Measurements from ENCODE around the gene GLDN.
"Not testable (repeated sequence)": the region's sequence is repeated elsewhere in the genome, so short reads cannot be mapped to it uniquely, and the experiment has no call there.

The GLDN gene

DNA sequence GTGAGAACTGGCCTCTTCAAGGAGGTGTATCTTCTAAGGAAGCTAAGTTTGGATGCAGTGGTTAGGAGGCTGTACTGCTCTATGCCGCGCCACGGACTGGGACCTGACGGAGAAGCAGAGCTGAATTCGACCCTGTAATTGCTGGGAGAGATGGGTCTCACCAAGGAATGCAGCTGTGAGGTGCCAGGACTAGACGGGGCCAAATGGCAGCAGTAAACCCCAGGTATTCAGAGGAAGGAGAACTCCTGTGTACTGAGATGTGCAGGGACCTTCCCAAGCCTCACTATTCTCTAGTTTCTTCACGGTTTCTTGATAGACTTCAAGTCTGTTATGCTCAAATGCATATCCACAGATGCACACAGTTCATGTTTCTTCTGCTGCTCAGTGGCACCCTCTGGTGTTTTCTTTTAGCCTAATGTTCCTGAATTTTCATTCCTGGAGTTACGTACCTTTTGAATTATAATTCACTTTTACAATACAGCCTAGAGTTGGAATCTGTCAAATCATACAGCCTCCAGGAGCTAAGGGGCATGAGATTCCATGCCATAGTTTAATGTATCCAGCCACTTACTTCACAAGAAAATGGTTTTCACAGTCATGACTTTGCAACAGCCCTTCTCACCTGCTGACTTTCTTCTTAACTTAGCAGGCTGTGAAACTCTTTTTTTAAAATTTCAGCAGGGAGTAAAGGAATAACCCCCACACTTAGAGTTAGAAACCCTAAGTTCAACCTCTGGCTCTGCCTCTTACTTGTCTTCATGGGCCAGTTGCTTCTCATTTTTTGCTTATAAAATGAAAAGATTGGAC, 61.8 kb downstream of the GLDN start:
- H3K4me1 Mint-ChIP-seq (ENCODE audit: low read depth) = no peaks in the 10 kb centered on the region
- peaks cover 31% of the 10 kb centered on the region for H3K27me3 Mint-ChIP-seq (ENCODE audit: low read depth)
- H3K27ac Mint-ChIP-seq = no peak overlapping the region
- no peaks in the 10 kb centered on the region for H3K9me3 Mint-ChIP-seq
- H3K36me3 Mint-ChIP-seq (ENCODE audit: low read depth) = no peaks in the 10 kb centered on the region
- H3K4me3 Mint-ChIP-seq = no peak overlapping the region

DNA sequence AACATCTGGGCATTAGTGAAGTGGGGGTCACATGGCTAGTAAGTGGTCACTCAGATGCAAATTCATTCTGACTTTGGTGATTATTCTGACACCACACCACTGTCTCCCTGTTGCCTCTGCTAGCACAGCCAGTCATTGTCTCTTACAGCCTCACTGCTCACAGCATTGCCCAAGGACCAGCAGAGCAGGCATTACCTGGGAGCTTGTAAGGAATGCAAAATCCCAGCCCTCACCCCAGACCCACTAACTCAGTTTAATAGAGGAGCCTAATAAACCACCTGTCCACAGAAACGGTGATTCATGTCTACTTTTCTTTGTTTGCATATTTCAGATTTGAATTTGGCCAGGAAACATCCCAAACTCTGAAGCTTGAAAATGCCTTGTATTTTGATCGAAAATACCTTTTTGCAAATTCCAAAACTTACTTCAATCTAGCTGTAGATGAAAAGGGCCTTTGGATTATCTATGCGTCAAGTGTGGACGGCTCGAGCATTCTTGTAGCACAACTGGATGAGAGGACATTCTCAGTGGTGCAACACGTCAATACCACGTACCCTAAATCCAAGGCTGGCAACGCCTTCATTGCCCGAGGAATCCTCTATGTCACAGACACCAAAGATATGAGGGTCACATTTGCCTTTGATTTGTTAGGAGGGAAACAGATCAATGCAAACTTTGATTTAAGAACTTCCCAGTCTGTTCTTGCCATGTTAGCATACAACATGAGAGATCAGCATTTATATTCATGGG, 62.7 kb downstream of the GLDN start:
- no peak overlapping the region for H3K4me3 Mint-ChIP-seq
- no peaks in the 10 kb centered on the region for H3K9me3 Mint-ChIP-seq
- H3K4me1 Mint-ChIP-seq (ENCODE audit: low read depth) = no peaks in the 10 kb centered on the region
- no peaks in the 10 kb centered on the region for H3K36me3 Mint-ChIP-seq (ENCODE audit: low read depth)
- no peak overlapping the region for H3K27ac Mint-ChIP-seq
- peaks cover 31% of the 10 kb centered on the region for H3K27me3 Mint-ChIP-seq (ENCODE audit: low read depth)

DNA sequence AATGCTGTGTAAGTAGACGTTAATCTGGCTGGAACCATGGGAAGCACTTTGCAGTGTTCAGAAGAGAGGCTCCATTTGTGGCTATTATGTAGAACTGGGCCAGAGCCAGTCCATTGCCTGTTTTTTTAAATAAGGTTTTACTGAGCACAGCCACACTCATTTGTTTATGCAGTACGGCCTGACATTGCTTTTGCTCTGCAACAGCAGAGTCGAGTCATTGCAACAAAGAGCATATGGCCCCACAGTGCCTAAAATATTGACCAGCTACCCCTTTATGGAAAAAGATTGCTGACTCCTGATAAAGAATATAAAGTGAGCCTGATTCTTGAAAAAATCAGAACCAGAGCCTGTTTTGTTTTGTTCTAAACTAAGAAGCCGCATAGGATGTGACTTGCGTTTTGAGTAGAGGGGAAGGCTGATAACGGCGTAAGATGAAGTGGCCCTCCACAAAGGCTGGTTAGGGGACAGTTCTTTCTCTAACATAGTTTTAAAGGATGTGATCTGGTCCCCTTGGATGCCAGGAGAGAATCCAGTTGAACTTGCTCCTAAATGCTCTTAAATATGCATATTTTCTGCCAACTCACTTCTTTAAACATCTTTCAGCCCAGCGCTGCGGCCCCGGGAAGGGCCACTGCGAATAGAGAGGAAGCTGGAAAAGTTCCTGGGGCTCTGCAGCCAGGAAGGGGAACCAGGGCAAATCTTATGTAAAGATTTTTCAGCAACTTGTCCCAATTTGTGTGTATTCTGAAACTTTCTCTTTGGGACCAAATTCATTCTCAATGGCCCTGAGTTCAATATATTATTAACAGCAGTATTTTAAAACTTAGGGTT, 64.5 kb downstream of the GLDN start:
- no peaks in the 10 kb centered on the region for H3K36me3 Mint-ChIP-seq (ENCODE audit: low read depth)

DNA sequence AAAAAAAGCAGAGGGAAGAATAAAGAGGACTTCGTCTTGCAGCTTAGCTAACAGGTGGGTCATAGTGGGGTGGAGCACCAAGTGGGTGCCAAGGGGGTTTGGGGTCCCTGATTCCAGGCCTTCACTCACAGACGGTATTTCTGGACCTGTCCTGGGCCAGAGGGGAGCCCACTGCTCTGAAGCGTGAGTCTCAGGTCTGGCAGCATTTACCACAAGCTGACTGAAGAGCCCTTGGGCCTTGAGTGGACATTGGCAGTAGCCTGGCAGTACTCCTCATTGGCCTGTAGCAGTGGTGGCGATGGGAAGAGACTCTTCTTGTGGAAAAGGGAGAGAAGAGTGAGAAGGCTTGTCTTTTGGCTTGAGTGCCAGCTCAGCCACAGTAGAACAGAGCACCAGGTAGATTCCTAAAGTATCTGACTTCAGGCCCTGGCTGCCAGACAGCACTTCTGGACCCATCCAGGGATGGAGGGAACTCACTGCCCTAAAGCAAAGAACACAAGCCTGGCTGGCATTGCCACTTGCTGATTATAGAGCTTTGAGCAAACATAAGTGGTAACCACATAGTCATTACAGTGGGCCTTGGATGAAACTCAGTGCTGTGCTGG, 72.9 kb downstream of the GLDN start:
- Mint-ChIP-seq H3K27ac (no peak overlapping the region), H3K4me1 (ENCODE audit: low read depth) (no peaks in the 10 kb centered on the region), H3K27me3 (ENCODE audit: low read depth) (peaks cover 9% of the 10 kb centered on the region), H3K9me3 (no peaks in the 10 kb centered on the region), H3K4me3 (no peak overlapping the region), H3K36me3 (ENCODE audit: low read depth) (no peaks in the 10 kb centered on the region)

More for the DNA sequence above, 64.5 kb downstream of the GLDN start:
- no peaks in the 10 kb centered on the region for H3K9me3 Mint-ChIP-seq
- H3K4me1 Mint-ChIP-seq (ENCODE audit: low read depth) = no peaks in the 10 kb centered on the region
- peaks cover 34% of the 10 kb centered on the region for H3K27me3 Mint-ChIP-seq (ENCODE audit: low read depth)
- H3K27ac Mint-ChIP-seq = no peak overlapping the region
- H3K4me3 Mint-ChIP-seq = no peak overlapping the region

DNA sequence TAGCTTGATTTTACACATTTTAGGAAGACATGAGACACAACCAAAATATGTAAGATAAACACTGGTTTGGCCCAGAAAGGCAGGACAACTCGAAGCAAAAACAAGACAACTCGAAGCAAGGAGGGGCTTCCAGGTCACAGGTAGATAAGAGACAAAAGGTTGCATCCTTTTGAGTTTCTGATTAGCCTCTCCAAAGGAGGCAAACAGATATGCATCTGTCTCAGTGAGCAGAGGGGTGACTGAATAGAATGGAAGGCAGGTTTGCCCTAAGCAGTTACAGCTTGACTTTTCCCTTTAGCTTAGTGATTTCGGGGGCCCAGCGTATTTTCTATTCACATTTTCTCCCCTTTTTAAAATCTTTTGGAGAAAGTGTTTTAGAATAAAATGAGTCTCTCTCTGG, 74.7 kb downstream of the GLDN start:
- Mint-ChIP-seq H3K9me3 (no peaks in the 10 kb centered on the region), H3K36me3 (ENCODE audit: low read depth) (no peaks in the 10 kb centered on the region), H3K27me3 (ENCODE audit: low read depth) (peaks cover 6% of the 10 kb centered on the region), H3K4me1 (ENCODE audit: low read depth) (no peaks in the 10 kb centered on the region), H3K4me3 (no peak overlapping the region), H3K27ac (no peak overlapping the region)

DNA sequence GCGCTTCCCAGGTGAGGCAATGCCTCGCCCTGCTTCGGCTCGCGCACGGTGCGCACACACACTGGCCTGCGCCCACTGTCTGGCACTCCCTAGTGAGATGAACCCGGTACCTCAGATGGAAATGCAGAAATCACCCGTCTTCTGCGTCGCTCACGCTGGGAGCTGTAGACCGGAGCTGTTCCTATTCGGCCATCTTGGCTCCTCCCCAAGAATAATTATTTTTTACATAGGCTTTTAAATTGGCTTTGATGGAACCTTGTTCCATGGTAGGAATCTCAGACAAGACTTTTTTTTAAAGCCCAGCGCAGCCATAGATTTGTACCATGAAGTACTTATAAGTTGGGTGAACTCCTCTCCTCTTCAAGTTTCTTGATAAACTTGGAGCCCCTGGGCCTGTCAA, 81.6 kb downstream of the GLDN start:
- H3K27ac Mint-ChIP-seq; H3K9me3 Mint-ChIP-seq; H3K36me3 Mint-ChIP-seq (ENCODE audit: low read depth); H3K4me1 Mint-ChIP-seq (ENCODE audit: low read depth); H3K4me3 Mint-ChIP-seq; H3K27me3 Mint-ChIP-seq (ENCODE audit: low read depth): not testable (repeated sequence)

DNA sequence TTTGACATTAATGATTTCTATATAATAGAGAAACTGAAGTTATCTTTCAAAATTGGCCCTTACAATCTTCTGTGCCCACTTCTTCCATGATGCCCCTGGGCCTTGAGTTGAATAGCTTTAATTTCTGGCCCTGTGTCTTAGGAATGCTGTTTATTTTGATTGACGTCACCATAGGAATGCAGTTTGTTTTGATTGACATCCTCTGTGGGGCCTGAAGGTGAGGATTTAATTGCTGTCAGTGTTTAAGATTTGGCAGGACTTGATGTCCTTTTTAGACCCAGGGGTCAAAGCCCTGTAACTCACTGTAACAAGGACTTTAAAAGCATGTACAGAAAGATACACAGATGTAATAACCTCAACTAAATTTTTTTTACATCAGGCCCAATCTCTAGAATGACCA, 83.3 kb downstream of the GLDN start:
- H3K4me1 Mint-ChIP-seq (ENCODE audit: low read depth) = no peaks in the 10 kb centered on the region
- no peaks in the 10 kb centered on the region for H3K9me3 Mint-ChIP-seq
- H3K27ac Mint-ChIP-seq = no peak overlapping the region
- H3K36me3 Mint-ChIP-seq (ENCODE audit: low read depth) = no peaks in the 10 kb centered on the region
- H3K4me3 Mint-ChIP-seq = no peak overlapping the region
- no peaks in the 10 kb centered on the region for H3K27me3 Mint-ChIP-seq (ENCODE audit: low read depth)

DNA sequence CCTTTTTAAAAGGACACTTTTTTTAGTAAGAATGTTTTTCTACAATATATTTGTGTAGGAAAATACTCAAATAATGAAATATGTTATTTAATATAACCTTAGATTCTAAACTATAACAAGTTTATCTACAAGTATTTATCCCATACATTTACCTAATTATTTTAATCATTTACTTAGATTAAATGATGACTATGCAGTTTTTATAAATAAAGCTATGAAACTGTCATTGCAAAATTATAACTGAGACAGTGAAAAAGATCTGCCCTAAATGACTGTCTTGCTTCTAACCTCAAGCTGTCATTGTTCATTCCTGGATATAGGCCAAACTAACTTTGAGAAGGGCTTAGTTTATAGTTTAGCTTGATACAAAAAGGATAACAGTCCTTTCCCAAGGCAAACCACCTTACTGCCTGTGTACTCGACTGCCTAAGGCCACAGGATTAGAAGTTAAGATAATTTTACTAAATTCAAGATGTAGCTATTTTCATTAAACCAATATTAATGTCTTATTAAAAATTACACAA, 84.1 kb downstream of the GLDN start:
- H3K36me3 Mint-ChIP-seq (ENCODE audit: low read depth) = no peaks in the 10 kb centered on the region
- H3K27me3 Mint-ChIP-seq (ENCODE audit: low read depth) = no peaks in the 10 kb centered on the region
- H3K9me3 Mint-ChIP-seq = no peaks in the 10 kb centered on the region
- H3K27ac Mint-ChIP-seq = no peak overlapping the region
- H3K4me3 Mint-ChIP-seq = no peak overlapping the region
- H3K4me1 Mint-ChIP-seq (ENCODE audit: low read depth) = no peaks in the 10 kb centered on the region

DNA sequence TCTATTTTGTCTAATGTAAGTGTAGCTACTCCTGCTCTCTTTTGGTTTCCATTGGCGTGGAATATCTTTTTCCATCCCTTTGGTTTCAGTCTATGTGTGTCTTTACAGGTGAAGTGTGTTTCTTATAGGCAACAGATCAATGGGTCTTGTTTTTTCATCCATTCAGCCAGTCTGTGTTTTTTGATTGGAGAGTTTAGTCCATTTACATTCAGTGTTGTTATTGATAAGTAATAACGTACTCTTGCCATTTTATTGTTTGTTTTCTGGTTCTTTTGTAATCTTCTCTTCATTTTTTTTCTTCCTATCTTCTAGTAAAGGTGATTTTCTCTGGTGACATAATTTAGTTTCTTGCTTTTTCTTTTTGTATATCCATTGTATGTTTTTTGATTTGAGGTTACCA, 97.1 kb downstream of the GLDN start:
- Mint-ChIP-seq H3K36me3 (ENCODE audit: low read depth) (no peaks in the 10 kb centered on the region), H3K4me3 (no peak overlapping the region), H3K4me1 (ENCODE audit: low read depth) (no peaks in the 10 kb centered on the region), H3K27me3 (ENCODE audit: low read depth) (peaks cover 11% of the 10 kb centered on the region), H3K27ac (no peak overlapping the region), H3K9me3 (no peaks in the 10 kb centered on the region)

DNA sequence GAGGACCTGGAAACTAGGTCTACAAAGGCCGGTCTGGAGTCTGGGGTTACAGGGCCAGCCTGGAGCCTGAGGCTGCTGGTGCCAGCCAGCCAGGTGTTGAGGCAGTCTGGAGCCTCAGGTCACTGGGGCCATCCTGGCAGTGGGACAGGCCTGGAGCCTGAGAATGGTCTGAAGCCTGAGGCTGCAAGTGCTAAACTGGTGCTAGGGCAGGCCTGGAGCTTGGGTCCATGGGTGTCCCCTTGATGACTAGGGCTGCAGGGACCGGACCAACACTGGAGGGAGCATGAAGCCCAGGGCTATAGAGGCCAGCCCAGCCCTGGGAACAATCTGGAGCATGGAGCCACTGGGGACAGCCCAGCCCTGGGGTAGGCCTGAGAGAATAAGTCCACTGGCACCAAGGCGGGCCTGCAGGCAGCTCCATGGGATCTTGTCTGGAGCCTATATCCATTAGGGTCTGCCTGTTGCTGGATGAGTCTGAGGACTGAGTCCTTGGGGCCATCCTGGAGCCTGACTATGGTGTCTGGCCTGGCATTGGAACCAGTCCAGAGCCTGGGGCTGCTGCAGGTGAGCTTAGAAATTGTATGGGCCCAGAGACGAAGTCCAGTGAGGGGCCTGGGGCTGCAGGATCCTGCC, 101.9 kb downstream of the GLDN start:
- no peak overlapping the region for H3K27ac Mint-ChIP-seq
- no peaks in the 10 kb centered on the region for H3K4me1 Mint-ChIP-seq (ENCODE audit: low read depth)
- H3K4me3 Mint-ChIP-seq = no peak overlapping the region

DNA sequence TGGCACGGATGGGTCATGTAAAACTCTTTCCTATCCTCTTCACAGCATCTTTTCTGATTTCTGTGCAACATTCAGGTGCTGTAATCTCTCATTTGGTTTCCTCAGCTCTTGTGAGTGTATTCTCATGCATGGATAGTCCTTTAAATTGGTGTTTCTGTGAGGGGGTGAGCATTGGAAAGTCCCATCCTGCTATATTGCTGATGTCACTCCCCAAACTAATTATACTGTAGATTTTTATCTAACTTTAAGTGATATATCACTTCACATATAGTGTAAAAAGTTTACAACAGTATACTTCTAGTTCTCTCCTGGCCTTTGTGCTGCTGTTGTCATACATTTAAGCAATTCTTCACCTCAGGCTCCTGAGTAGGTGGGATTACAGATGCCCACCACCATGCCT, 102.7 kb downstream of the GLDN start:
- no peaks in the 10 kb centered on the region for H3K9me3 Mint-ChIP-seq

More for the DNA sequence above, 101.9 kb downstream of the GLDN start:
- no peaks in the 10 kb centered on the region for H3K36me3 Mint-ChIP-seq (ENCODE audit: low read depth)
- H3K9me3 Mint-ChIP-seq = no peaks in the 10 kb centered on the region
- peaks cover 5% of the 10 kb centered on the region for H3K27me3 Mint-ChIP-seq (ENCODE audit: low read depth)

DNA sequence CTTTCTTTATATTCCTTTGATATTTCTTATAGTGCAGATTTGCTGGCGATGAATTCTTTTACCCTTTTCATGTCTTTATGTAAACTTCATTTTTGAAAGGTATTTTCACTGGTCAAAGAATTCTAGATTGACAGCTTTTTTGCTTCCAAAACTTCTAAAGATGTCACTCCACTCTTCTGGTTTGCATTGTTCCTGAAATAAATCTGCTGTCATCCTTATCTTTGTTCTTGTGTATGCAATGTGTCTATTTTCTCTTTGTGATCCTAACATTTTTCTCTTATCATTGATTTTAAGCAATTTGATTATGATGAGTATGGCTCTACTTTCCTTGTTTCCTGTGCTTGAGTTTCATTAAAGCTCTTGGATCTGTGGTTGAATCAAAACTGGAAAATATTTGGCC, 103.4 kb downstream of the GLDN start:
- Mint-ChIP-seq H3K4me1 (ENCODE audit: low read depth) (no peaks in the 10 kb centered on the region), H3K27me3 (ENCODE audit: low read depth) (no peaks in the 10 kb centered on the region), H3K4me3 (no peak overlapping the region), H3K27ac (no peak overlapping the region), H3K9me3 (no peaks in the 10 kb centered on the region), H3K36me3 (ENCODE audit: low read depth) (no peaks in the 10 kb centered on the region)

More for the DNA sequence above, 102.7 kb downstream of the GLDN start:
- H3K27ac Mint-ChIP-seq = no peak overlapping the region
- H3K27me3 Mint-ChIP-seq (ENCODE audit: low read depth) = no peaks in the 10 kb centered on the region
- H3K4me1 Mint-ChIP-seq (ENCODE audit: low read depth) = no peaks in the 10 kb centered on the region
- no peaks in the 10 kb centered on the region for H3K36me3 Mint-ChIP-seq (ENCODE audit: low read depth)
- H3K4me3 Mint-ChIP-seq = no peak overlapping the region

DNA sequence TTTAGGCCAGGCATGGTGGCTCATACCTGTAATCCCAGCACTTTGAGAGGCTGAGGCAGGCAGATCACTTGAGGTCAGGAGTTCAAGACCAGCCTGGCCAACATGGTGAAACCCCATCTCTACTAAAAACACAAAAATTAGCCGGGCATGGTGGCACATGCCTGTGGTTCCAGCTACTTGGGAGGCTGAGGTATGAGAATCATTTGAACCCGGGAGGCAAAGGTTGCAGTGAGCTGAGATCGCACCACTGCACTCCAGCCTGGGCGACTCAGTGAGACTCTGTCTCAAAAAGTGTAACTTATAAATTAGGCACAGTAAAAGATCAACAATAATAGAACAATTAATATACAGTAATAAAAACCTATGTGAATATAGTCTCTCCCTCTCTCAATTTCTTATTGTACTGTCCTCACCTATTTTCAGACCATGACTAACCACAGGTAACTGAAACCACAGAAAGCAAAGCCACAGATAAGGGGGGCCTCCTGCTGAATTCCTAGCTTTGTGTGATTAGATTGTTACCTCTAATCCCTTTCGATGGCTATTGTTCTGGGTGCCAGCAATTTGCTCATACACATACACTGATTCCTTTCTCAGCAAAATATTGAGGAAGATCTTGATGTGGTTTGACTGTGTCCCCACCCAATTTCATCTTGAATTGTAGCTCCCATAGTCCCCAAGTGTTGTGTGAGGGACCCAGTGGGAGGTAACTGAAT, 104.7 kb downstream of the GLDN start:
- H3K27me3 Mint-ChIP-seq (ENCODE audit: low read depth); H3K9me3 Mint-ChIP-seq; H3K4me3 Mint-ChIP-seq; H3K4me1 Mint-ChIP-seq (ENCODE audit: low read depth); H3K36me3 Mint-ChIP-seq (ENCODE audit: low read depth); H3K27ac Mint-ChIP-seq: not testable (repeated sequence)
